Measurements from ENCODE around the gene TJP3. TPM values are rescaled to one million over a fixed set of nuclear protein-coding genes. Genes with fewer than 3 reads are reported as not detected.

The TJP3 gene
- total and polyA plus RNA-seq, 9 donors, result 0.18 to 24.4 (median 2.8) TPM; not detected in 2

DNA sequence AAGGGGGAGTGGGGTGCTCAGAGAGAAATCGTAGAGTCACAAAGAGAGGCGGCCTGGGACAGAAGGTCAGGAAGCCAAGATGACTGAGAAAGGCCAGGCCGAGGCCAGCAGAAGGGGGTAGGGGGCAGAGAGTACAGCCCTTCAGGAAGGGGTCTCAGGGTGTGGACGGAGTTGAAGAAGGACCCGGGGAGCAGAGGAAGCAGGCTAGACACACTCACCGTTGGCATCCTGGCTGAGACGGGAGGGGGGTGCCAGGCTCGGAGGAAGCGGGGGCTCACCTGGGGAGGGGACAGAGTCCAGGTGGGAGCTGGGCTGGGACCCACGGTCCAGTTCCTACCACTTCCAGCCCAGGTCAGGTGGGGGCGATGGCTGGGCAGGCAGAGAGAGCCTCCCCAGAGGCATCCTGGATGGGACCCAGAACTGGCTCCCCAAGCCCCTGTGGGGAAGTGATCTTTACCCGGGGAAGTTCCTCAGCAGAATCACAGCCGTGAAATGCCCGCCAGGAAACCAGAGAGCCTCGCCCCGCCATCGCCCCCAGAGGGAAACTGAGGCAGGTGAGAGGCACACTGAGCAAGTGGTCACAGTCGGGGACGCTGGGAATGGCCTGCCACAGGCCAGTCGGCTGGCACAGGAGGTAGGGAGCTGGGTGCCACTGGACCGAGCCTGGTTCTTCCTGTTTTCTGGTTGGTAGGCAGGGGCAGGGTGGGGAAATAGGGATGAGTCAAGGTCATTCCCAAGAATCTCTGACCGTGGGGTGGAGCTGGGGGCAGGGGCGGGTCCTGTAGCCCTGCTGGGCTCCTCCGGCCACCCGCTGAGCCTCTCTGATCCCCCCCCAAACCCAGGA is 76.6 kb downstream of the TJP3 start:
- Histone ChIP-seq H3K9me3 (peaks cover 0 to 14% of the 10 kb centered on the region in 2 donors), H3K4me3 (no peak overlapping the region), H3K36me3 (no peaks in the 10 kb centered on the region), H3K27me3 (no peaks in the 10 kb centered on the region), H3K4me1 (ENCODE audit: insufficient read depth) (no peaks in the 10 kb centered on the region), H3K27ac (no peak overlapping the region)
- WGBS, 3 donors, result 18 to 20% (median 18%) methylated on average over 25 of the region's 25 CpGs
- TF ChIP-seq, protein P1, sequence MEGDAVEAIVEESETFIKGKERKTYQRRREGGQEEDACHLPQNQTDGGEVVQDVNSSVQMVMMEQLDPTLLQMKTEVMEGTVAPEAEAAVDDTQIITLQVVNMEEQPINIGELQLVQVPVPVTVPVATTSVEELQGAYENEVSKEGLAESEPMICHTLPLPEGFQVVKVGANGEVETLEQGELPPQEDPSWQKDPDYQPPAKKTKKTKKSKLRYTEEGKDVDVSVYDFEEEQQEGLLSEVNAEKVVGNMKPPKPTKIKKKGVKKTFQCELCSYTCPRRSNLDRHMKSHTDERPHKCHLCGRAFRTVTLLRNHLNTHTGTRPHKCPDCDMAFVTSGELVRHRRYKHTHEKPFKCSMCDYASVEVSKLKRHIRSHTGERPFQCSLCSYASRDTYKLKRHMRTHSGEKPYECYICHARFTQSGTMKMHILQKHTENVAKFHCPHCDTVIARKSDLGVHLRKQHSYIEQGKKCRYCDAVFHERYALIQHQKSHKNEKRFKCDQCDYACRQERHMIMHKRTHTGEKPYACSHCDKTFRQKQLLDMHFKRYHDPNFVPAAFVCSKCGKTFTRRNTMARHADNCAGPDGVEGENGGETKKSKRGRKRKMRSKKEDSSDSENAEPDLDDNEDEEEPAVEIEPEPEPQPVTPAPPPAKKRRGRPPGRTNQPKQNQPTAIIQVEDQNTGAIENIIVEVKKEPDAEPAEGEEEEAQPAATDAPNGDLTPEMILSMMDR (IDR thresholded peaks at IDR 0.05), result no peak
- TF ChIP-seq POLR2A (IDR thresholded peaks at IDR 0.05) (no peak), EP300 (IDR thresholded peaks at IDR 0.05) (no peak)
- no peak for DNase-seq
- intact Hi-C loops (cut with DNase I), result no loop called here

DNA sequence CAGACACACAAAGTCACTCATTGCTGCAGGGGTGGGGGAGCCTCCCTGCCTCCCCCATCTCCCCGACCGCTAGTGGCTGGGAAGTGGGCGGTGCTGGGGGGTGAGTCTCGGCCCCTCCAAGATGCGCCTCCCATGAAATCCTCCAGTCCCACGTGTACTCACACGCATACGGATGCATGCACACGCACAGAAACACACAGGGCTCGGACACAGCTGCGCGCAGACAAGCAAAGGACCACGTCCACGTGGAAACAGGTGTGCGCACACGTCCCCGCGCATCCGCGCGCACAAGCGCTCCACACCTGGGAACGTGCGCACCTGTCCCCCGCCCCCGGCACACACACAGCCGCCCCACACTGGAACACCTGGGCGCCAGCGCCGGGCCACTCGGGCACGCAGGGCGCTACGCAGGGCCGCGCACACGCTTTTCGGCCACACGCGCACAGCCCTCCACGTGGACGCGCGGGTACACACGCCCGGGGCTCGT is 77.3 kb downstream of the TJP3 start:
- H3K4me1 ChIP-seq (ENCODE audit: insufficient read depth), result no peaks in the 10 kb centered on the region
- intact Hi-C loops (cut with DNase I), result no loop called here
- TF ChIP-seq EP300 (IDR thresholded peaks at IDR 0.05) (no peak), POLR2A (IDR thresholded peaks at IDR 0.05) (no peak)
- TF ChIP-seq, protein P1 (IDR thresholded peaks at IDR 0.05), result no peak
- H3K36me3 ChIP-seq, result no peaks in the 10 kb centered on the region
- no peak for DNase-seq
- WGBS, 3 donors, result 0 to 1% (median 1%) methylated on average over 30 to 47 of the region's 47 CpGs
- no peak overlapping the region for H3K4me3 ChIP-seq
- no peaks in the 10 kb centered on the region for H3K27me3 ChIP-seq
- H3K9me3 ChIP-seq, result peaks cover 0 to 14% of the 10 kb centered on the region in 2 donors
- no peak overlapping the region for H3K27ac ChIP-seq

- H3K27ac ChIP-seq, result no peak within 1 kb of the TSS
- no peaks in the 10 kb centered on the region for H3K36me3 ChIP-seq
- H3K4me3 ChIP-seq, result no peak within 1 kb of the TSS
- H3K4me1 ChIP-seq (ENCODE audit: insufficient read depth), result no peaks in the 10 kb centered on the region
- intact Hi-C loops (cut with DNase I), result no loop called here
- no peak for DNase-seq
- WGBS, 3 donors, result 3 to 7% (median 6%) methylated on average over 42 to 101 of the region's 101 CpGs
- no peaks in the 10 kb centered on the region for H3K27me3 ChIP-seq
- peaks cover 0 to 14% of the 10 kb centered on the region in 2 donors for H3K9me3 ChIP-seq
- no peak for TF ChIP-seq EP300 (IDR thresholded peaks at IDR 0.05)
- TF ChIP-seq, protein P1 (IDR thresholded peaks at IDR 0.05), result no peak
Measured at GRCh38 chr19:3785938-3786824, 78.0 kb downstream of the TJP3 start, which contains the start of gene MATK. Gene MATK, minus strand, starts transcription at chr19:3786381. Its CDS starts 1,246 bp downstream, at chr19:3785135.

- Histone ChIP-seq H3K4me1 (ENCODE audit: insufficient read depth) (no peaks in the 10 kb centered on the region), H3K9me3 (no peaks in the 10 kb centered on the region), H3K27ac (no peak overlapping the region), H3K4me3 (no peak overlapping the region), H3K36me3 (no peaks in the 10 kb centered on the region), H3K27me3 (no peaks in the 10 kb centered on the region)
- DNase-seq, result no peak
- WGBS, 3 donors, result 33 to 45% (median 40%) methylated on average over 16 of the region's 16 CpGs
- TF ChIP-seq POLR2A (IDR thresholded peaks at IDR 0.05) (no peak), EP300 (IDR thresholded peaks at IDR 0.05) (no peak)
- TF ChIP-seq, protein P1 (IDR thresholded peaks at IDR 0.05), result no peak
- intact Hi-C loops (cut with DNase I), result no loop called here
Measured at GRCh38 chr19:3788996-3789778, 81.0 kb downstream of the TJP3 start.
